GM19240 (cell line): ENCODE data around the gene RAB7B.

Source experiments
- DNase-seq: peaks from one replicate; pipeline ENCODE4 v3.0.0; 2011; ENCODE audit warnings: low spot score; ENCODE audit not compliant: insufficient read length

RAB7B gene

DNA sequence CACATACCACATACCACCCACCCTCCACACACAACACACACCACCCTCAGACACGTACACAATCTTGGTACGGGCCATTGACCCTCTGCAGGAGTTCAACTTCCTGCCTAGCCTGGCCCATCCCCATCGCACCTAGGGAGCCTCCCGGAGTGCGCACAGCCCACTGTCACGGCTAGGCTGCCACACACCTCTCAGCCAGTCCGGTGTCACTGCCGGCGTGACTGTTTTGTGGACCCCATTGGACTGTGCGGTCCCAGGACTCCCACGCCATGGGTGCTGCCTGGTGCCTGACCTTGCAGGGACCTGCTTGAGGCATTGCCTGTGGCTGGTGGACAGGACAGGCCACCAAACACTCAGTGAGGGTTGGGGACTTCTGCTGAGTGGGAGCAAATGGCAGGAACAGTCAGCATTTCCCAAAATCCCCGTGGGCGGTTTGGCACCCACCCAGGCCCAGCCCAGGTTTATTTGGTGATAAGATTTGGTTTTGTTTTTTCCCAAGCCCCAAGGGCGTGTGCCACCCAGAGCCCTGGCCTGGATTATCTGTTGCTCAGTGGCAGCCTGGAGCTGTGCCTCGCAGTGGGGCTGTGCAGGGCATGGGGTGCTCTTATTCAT, 27.7 kb downstream of the RAB7B start:
- no peak for DNase-seq

DNA sequence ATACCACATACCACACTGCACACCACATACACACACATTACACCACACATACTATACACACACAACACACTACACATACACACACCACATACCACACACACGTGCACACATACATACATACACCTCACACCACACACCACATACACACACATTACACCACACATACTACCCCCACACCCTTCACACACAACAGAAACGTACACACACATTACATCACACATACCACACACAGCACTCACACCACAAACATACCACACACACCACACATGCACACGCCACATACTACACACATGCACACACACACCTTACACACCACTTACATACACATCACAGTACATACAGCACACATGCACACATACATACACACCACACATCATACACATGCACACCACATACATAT, 28.5 kb downstream of the RAB7B start:
- no peak for DNase-seq

DNA sequence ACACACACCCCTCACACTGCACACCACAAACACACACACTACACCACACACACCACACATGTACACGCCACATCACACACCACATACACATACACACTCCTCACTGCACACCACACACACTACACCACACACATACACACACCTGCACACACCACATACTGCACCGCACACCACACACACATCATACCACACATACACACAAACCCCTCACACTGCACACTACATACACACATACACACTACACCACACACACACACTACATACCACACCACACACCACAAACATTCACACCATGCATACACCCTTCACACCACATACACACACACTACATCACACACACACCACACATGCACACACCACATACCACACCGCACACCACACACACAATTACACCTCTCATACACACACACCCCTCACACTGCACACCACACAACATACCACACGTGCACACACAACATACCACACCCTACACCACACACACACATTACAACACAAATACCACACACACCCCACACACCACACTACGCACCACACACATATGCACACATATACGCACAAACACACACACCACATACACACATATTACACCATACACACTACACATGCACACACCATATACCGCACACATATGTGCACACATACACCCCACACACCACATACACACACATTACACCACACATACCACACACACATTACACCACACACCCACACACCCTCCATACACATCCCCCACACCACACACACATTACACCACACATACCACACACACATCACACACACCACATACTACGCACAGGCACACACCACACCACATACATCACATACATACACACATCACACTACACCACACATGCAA, 29.6 kb downstream of the RAB7B start:
- no peak for DNase-seq

DNA sequence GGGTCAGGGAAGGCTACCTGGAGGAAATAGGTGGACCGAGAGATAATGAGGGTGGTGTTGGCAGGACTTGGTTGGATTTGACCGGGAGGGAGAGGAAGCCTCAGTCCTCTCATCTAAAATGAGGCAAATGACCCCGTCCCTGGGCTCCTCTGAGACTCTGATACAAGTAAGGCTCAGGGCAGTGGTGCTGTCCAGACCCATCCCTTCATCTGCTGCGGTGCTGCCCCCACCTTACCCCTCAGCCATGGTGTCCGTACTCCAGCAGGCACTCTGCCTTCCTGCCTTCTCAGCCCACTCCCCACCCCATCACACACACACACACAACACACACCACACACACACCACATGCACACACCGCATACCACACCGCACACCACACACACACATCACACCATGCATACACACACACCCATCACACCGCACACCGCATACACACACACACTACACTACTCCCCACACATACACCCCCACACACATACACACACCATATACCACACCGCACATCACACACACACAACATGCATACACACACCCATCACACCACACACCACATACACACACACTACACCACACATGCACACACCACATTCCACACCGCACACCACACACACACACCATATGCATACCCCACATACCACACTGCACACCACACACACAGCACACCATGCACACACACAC, 30.6 kb downstream of the RAB7B start:
- DNase-seq, result no peak

DNA sequence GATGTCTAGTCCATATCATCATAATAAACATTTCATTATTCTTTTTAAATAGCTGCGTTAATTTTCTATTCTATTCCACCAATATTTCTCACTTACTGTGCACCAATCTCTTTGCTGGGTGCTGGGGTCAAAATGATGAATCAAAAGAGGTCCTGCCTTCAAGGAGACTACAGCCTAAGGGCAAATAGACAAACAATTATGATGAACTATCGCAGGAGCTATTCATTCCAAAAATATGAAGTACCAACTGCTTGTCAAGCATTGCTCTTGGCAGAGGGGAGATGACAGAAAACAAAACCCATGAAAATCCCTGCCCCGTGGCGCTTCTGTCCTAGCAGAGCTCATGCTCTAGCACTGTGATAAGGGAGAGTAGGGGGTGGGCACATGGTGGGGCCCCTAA, 31.1 kb downstream of the RAB7B start:
- DNase-seq, result no peak

DNA sequence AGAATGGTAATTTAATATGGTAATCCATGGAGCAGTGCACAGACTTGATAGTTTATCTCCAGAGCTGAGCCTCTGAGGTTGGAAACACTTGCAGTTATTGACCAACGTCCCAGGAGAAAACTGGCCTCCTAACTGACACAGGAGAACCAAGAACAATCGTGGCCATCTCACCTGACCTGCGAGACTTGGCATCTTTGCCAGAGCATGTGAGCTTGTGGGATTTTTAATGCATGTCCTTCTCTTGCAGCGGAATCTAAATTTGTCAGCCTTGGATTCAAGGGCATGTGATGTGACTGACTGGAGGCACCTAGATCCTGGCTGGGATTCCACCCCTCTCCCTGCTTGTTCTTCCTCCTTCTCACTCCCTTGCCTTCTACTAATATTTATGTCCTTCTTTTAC, 32.1 kb downstream of the RAB7B start:
- DNase-seq, result no peak

DNA sequence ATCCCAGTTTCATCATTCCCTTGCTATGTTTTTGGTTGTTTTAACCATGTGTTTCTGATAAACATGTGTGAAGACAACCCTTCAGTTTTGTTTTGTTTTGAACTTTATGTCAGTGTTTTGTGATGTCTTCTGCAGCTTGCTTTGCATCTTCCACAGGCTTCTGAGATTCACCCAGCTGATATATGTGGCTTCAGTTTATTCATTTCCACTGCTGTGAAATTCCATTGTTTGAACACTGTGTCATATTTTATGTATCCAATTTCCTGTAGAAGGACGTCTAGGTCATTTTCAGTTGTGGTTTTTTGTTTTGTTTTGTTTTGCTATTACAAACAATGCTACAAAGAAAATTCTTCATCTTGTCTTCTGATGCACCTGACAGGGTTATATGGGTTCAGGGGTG, 32.7 kb downstream of the RAB7B start:
- no peak for DNase-seq

DNA sequence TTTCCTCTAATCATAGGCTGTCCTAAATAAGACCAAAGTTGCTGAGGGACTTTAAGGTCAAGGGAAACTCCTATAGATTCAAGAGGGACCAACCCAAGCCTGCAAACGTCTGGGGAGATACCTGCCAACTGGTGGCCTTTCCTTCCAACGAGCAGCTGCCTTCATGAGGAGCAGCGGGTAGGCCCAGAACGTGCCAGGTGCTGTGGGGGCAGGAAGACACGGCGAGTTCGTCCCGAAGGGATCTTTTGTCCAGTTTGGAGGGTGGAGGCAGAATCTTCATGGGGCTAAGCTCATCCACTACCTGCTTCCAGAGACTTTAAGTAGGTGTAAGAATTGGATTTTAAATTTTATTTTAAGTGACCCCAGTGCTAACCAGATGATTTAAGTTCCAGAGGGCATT, 34.0 kb downstream of the RAB7B start:
- no peak for DNase-seq

DNA sequence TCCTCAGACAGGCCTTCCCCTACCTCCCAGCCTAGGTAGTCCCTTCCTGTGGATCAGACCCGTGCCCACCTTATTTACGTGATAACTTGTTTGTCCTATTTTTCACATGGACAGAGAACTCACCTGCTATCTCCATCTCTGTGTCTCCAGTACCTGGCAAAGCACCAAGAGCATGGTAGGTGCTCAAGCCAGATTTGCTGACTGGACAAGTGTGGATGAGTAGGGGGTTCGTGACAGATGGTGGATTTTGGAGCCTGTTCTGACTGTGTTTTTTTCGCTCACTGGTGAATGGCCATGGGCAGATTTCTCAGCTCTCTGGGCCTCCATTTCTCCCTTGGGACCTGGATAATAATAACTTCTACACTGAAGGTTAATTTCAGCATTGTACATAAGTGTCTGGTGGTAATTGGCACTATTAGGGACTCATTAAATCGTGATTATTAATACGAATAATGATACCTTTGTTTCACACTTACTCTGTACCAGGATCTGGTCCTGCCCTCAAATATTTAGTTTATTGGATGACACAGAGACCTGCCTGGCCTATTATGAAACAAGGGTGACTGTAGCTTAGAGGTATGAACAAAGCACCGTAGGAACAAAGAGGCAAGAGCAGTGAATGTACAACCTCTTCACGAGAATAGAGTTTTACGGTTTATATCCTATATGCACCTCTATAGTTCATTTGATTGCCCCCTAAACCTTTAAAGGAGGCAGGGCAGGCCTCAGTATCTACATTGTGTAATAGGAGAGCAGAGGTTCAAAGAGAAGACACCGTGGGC, 35.5 kb downstream of the RAB7B start:
- no peak for DNase-seq

DNA sequence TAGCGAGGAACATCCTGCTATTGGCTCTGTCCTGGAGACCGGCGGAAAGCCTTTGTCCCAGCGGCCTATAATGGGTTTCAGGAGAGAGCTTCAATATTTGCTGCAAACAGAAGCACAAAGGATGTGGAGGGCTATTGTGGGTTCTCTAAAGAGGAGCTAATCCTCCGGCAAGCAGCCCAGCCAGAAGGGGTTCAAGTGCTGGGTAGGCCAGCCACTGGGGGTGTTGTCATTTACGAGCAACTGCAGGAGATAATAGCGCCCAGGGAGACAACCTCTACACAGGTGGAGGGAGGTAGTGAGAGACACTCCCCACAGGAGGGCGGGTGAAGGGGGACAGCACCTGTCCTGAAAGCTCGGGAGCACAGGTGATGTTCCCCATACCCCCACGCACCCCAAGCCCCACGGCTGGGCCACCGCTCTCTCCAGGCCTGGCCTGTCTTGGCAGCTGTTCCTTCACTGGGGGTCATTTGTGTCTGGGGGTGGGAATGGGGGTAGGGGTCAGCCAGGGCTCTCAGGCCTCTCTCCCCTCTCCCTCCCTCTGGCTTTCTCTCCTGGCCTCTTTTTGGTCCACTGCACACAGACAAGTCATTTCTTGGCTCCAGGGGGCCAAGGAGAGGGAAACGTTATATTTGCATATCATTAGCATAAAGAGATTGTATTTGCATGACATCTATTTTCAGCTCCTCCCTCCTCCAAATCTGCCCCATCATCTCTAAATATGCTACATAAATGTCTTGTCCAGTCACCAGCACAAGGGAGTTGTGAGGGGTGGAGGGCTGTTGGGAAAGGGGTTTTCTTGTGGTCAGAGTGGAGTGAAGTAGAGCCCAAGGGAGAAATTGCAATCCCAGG, 37.9 kb downstream of the RAB7B start:
- DNase-seq, result no peak

DNA sequence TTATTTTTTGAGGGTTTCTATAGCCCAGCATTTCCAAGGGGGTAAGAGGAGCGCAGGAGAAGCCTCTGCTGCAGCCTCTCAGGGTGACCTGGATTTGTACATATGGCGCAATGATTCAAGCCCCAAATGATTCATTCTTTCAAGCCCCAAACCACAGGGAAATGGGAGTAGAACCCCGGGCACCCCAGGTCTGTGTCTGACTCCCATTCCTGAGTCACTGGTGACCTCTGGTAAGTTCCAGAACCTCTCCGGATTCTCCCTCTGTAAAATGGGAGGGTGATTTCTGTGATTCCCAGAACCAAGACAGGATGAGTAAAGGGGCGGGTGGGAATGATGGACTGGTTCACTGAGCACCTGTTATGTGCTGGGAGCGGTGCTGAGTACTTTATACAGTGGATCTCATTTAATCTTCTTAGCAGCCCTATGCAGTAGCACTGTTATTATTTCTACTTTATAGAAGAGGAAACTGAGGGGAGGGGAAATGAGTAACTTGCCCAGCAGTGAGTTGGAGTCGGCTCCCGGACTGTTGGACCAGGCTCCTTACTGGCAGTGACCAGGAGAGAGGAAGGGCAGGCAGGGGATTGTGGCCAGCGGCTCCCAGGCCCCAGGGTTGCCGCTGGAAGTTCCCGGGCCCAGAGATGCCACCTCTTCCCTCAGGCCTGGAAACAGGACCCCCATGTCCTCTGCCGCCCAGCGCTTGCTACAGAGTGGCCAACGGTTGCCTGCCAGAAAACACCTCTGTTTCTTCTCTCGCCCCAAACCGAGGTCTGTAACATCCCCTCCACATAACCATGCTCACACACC, 39.6 kb downstream of the RAB7B start:
- no peak for DNase-seq

DNA sequence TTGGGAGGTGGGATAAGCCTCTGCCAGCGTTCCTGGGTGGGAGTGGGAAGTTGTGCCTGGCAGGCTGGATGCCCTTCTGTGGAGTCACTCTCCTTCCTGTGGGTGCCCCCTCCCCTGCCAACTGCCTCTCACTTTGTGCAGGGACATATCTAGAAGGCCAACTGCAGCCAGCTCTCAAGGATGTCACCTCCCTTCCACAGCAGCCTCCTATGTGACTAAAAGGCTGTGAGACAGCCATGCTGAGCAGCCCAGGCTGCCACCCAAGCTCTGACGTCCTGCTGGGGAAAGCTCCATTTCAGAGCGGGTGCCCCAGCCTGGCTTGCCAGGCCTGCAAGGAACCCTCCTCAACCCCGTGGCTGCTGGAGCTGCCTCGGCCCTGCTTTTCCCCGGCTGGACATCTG, 40.4 kb downstream of the RAB7B start:
- DNase-seq, result no peak

DNA sequence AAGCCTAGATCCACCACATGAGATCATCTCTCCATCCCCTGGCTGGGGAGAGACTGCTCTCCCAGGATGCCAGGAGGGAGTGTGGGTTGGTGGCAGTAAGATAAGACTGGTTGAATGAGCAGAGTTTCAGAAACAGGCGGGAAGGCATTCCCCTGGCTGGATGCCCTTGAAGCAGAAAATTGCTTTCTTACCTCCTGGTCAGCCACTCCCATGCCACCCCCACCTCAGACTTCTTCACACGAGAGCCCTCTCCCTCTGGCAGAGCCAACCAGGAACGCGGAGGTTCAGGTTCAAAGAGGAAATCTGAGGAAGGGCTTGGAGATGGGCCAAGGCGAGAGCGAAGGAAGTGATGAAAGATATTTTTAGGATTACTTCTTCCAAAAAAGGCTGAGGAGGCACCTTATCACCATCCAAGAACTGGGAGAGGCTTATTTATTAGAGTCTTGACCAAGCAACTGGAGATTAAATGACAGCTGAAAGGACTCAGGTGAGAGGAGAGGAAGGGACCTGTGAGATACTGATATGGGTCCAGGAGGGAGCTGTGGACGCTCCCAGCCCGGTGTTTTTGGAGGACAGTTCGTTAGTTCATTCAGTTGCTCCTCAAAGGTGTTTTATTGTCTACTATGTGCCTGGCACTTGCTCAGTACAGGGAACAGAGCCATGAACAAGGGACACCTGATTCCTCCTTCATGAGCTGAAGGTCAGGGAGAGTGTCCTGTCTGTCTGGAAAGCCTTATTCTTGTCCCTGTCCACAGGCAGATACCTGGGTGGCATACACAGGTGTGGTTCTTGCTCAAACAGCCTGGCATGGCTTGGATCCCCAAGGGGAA, 41.0 kb downstream of the RAB7B start:
- no peak for DNase-seq

DNA sequence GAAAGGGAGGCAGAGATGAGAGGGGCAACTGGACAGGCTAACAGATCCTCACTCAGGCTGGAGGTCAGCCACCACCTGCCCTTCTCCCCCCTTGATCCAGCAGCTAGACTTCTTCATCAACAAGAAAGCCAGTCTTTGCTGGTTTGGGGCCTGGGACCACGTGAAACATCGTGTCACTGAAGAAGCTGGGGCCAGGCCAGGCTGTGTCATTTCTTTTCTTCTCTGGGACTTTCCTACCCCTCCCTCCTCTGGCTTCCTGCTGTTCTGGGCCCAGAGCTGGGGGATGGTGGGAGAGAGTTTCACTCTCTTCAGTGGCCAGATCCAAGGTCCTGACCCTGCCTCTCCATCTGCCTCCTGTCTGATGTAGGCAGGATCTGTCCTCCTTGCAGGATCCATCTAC, 41.8 kb downstream of the RAB7B start:
- peak; percentile 13 for DNase-seq

DNA sequence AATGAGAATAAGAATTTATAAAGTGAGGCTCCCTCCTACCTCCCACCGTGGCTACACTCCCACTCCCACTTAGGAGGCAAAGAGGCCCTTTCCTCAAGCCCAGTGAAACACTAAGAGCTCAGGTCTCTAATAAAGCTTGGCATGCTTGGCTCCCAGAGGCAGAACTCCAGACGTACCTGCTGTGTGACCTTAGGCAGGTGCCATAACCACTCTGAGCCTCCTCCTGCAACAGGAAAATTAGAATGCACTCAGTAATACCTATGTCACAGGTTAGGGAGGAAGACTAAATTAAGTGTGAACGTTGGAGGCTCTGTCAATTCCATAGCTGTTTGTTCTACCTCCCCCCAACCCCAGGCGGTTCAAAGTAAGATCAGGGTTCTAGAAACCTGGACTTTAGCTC, 43.4 kb downstream of the RAB7B start:
- DNase-seq, result no peak

DNA sequence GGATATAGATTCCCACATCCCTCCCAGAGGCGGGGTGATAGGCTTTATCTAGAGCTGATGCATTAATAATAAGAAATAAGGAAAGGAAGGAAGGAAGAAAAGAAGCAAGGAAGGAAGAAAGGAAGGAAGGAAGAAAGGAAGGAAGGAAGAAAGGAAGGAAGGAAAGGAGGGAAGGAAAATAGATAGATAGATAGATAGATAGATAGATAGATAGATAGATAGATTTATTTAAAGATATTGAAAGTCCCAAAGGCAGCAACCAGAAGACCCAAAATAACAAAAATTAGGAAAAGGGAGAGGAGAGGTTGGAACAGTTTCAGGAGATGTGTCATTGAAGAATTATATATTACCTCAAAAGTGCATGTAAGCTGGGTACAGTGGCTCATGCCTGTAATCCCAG, 47.7 kb downstream of the RAB7B start:
- DNase-seq, result no peak

DNA sequence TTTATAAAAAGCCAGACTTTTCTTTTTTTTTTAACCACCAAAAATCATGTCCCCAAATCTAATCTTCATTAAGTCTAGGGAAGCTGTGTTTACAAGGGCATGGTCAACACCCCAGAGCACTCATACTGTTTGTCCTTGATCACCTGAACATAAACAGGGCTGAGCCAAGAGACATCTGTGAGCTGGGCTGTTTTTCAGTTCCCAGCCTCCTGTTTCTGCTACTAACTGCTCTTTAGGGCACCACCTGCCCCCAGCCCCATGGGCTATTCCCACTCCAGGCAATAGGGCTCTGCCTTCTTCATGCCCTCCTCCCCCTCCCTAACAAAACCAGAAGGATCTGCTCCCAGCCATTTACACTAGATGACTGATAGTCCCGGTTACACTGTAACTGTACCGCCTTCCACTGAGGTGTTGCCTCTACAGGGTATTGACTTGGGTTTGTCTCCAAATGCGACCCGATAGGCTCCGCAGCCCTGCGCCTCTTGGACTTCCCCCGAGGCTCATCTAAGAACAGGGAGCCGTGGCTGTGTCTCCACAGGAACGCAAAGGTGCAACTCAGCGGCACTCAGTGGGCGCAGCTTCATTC, 48.3 kb downstream of the RAB7B start:
- DNase-seq, result no peak

DNA sequence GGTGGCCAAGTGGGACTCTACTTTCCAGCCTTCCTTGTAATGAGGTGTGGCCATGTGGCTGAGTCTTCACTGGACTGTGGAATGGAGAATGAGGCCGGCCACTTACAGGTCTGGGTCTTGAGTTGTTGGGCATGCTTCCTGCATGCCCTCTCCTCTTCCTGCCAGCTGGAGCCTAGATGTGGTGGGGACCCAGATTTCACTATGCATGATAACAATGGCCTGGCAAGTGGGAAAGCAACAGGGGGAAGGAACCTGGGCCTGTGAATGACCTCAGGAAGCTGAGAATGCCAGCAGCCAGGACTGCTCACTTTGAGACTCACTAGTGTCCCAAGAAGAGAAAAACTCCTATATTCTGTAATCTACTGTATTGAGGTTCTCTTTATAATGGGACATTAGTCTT, 51.4 kb downstream of the RAB7B start:
- DNase-seq, result no peak
